NT2/D1 (cell line): ENCODE results near the gene PDCD7.

Experiments
- SUZ12 ChIP-seq: IDR thresholded peaks from 2 replicates; pipeline ENCODE4 v1.6.1; 2011; ENCODE audit not compliant: insufficient read length, insufficient read depth; ENCODE audit errors: extremely low read depth
- YY1 ChIP-seq: IDR thresholded peaks from 2 replicates; pipeline ENCODE4 v1.6.1; 2011; ENCODE audit not compliant: insufficient read length, insufficient read depth
- ZNF274 ChIP-seq: IDR thresholded peaks from 2 replicates; pipeline ENCODE4 v1.6.1; 2011; ENCODE audit warnings: mild to moderate bottlenecking, low read depth, low read length

- no peak for TF ChIP-seq ZNF274
- TF ChIP-seq SUZ12: no peak
- TF ChIP-seq YY1: no peak
These were observed 47.5 kb downstream of the PDCD7 start for GRCh38 chr15:65085990-65086679.
